ENCODE measurements around the gene PHACTR3.
"Not testable (repeated sequence)": the region's sequence is repeated elsewhere in the genome, so short reads cannot be mapped to it uniquely, and the experiment has no call there.

Gene PHACTR3

DNA sequence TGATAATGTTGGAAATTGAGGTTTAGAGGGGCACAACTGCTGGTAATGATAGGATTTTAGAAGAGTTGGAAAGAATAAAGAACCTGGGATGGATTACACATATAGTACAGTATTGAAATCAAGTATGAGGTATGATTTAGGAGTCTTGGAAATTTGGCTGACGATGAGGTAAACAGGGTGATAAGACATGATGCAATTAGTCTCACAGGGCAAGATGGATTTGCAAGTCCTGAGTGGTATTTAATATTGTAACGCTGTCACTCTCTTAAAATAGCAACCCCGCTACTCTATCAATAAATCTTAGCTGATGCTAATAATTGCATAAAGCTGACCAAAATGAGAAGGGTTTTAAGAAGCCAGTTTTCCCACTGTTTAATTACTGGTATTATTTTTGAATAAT is 258.7 kb downstream of the PHACTR3 start:
- no peak for DNase-seq (ENCODE audit: low spot score)

DNA sequence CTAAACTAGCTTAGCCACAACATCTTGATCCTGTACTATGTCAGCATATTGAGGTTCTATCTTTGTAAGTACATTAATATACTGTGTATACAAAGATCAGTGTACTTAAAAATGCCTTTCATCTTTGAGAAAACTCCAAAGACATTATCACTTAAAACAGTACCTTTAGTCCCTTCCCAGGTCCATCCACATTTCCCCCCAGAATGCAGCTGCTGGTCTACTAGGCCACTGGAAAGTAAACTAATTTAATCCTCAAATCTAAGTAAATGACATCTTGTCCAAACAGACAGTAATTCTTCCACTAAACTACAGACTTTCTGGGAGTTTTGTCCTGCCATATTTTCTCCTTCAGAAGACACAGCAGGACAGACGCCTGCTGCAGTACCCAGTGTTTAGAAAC is 260.4 kb downstream of the PHACTR3 start:
- no peak for DNase-seq (ENCODE audit: low spot score)

DNA sequence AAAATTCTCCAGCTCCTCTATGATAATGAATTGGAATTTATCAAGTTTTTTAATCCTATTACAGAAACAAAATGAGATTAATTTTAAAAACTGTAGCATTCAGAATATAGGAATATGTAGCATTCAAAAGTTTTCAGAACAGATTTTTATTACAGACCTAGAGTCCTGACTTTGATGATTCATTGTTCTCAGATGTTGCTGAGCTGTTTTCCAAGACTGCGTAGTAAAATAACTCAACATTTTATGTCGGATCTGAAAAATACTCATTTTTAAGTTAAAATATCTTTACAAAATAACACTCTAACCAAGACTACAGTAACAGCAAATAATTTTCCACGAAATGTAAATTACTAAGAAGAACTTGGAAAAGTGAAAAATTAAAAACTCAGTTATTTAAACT is 262.0 kb downstream of the PHACTR3 start:
- peak; percentile 11 for DNase-seq (ENCODE audit: low spot score)

DNA sequence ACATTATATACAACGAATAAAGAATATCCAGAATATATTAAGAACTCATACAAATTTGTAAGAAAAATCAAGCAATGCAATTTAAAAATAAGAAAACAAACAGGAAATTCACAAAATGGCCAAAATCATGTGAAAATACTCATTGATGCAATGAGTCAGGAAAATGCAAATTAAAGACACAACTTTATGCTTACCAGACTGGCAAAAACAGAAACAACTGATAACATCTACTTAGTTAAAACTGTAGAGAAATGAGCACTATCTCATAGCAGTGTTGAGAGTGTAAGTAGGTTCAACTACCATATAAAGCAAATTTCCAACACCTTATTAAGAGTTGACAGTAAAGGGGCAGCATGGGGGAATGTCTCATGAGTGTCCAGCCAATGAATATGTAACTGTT is 266.8 kb downstream of the PHACTR3 start:
- no peak for DNase-seq (ENCODE audit: low spot score)

DNA sequence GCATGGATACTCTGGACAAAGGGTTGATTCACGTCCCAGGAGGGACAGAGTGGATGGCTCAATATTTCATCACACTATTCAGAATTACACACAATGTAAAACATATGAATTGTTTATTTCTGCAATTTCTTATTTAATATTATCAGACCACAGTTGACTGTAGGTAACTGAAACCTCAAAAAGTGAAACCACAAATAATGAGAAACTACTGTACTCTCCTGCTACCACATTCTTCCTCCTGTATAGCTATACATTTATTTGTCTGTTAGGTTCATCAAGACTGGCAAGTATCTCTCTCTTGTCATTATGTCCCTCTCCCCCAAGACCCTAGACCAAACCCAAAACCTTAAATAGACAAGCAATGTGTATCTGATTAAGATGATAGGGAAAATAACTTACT is 269.1 kb downstream of the PHACTR3 start:
- DNase-seq (ENCODE audit: low spot score) = no peak

DNA sequence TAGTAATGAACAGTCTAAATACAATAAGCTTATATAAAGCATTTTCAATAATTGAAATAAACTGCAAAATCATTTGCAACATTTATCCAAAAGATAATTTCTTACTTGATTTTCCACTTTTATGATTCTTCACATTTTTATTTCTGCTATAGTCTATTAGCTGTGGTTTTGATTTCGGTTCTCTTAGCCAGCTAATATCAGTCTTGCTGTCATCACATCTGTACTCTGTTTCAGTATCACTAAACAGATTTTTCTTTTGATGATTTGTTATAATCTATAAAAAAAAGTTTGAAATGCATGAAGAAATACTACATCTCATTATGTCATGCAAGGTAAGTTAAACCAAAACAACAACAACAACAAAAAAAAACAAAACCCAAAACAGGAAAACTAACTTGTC is 275.9 kb downstream of the PHACTR3 start:
- no peak for DNase-seq (ENCODE audit: low spot score)

DNA sequence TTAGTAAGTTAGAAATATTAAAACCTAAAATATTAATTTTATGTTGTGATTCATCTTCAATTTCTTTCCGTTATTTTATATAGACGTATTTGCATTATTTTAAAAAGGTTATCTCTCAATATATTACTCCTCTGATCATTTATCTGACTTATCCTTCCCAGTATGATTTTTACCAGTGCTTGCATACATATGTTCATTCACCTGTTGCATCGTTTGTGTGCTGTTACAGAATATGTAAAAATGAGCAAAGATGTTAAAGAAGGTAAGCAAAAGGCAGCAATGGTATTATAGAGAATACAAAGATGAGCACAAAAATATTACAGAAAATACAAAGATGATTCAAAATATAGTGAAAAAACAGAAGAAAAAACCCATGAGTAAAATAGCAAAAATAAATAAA is 280.2 kb downstream of the PHACTR3 start:
- no peak for DNase-seq (ENCODE audit: low spot score)

DNA sequence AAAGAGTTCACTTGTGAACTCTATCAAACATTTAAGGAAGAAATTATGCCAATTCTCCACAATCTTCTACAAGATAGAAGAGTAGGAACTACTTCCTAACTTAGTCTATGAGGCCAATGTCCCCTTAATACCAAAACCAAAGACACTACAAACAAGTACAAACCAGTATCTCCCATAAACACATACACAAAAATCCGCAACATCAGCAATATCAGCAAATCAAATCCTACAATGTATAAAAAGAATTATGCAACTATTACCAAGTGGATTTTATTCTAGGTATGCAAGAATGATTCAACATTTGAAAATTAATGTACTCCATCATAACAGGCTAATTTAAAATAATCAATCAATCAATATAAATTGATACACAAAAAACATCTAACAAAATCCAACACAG is 283.7 kb downstream of the PHACTR3 start:
- no peak for DNase-seq (ENCODE audit: low spot score)

DNA sequence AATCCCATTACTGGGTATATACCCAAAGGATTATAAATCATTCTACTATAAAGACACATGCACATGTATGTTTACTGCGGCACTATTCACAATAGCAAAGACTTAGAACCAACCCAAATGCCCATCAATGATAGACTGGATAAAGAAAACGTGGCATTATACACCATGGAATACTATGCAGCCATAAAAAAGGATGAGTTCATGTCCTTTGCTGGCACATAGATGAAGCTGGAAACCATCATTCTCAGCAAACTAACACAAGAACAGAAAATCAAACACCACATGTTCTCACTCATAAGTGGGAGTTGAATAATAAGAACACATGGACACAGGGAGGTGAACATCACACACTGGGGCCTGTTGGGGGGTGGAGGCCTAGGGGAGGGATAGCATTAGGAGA is 285.7 kb downstream of the PHACTR3 start:
- DNase-seq (ENCODE audit: low spot score) = not testable (repeated sequence)

DNA sequence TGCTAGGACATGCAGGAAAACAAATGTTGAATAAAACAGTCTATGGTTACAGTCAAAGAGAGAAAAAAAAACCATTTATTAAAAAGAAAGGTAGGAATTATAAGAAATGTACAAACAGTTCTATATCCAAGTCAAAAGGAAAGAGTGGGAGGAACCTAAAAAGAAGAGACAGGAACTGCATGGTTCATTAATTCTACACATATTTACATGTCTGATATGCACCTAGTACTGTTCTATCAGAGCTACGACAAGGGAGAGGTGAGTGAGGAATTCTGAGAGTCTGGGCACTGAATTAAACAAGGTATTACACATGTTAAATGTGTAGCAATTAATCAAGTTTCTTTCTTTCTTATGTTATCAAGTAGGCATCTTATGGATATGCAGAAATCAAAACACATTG is 287.2 kb downstream of the PHACTR3 start:
- DNase-seq (ENCODE audit: low spot score) = no peak

DNA sequence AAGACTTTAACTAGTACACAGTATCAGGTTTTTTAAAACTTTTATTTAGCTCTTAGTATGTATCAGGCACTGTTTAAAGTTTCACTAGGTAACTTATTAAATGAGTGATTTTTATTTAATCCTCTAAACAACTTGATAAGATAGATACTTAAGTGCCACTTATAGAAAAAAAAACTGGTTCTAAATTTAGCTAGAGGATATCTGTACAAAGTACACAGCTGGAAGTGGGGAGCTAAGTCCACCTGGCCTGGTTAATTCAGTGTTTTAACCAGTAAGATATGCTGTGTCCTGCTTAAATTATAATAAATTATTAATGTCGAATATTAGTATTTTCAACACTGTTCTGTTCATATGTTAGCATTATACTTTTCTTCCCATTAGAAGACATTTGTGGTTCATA is 291.6 kb downstream of the PHACTR3 start:
- no peak for DNase-seq (ENCODE audit: low spot score)

Measured in GM03348 (cell line).